Mucosa of descending colon (tissue), 3 donors: ENCODE measurements around the gene CCR5. TPM values are rescaled to one million over a fixed set of nuclear protein-coding genes. Genes with fewer than 3 reads are reported as not detected.
A peak's percentile ranks its signal among the peaks of the same experiment; 100 is the strongest.

Experiments used
- ATAC-seq: fragments of 200-7000 bp; cut with Tn5 transposase; one replicate; pipeline ENCODE4 v1.9.1; 2020; ENCODE audit warnings: mild to moderate bottlenecking, moderate library complexity
- DNase-seq, 3 donors: peaks; one replicate each; pipeline ENCODE4 v3.0.0-alpha.2; 2020
- H3K36me3 ChIP-seq: fragments of 200-600 bp; one replicate; pipeline ENCODE4 v1.8.0; 2021; ENCODE audit warnings: low read depth, mild to moderate bottlenecking
- H3K4me1 ChIP-seq: fragments of 200-600 bp; one replicate; pipeline ENCODE4 v1.8.0; 2021; ENCODE audit warnings: low read depth, mild to moderate bottlenecking
- H3K4me3 ChIP-seq: fragments of 200-600 bp; one replicate; pipeline ENCODE4 v1.8.0; 2021; ENCODE audit warnings: mild to moderate bottlenecking
- H3K9me3 ChIP-seq: fragments of 200-600 bp; one replicate; pipeline ENCODE4 v1.8.0; 2021; ENCODE audit warnings: mild to moderate bottlenecking
- CTCF ChIP-seq: fragments of 200-600 bp; IDR thresholded peaks from one replicate; pipeline ENCODE4 v1.8.0; 2022; ENCODE audit warnings: antibody characterized with exemption, mild to moderate bottlenecking
- intact Hi-C, 2 donors: fragments of 100-400 bp; cut with DNase I in 1 of 2; cut with micrococcal nuclease in 1 of 2; formaldehyde crosslinking; loops; one replicate each; pipeline versions ENCODE4 v1.11.0 to v1.11.1; 2022; cut with DNase I, micrococcal nuclease
- total RNA-seq, 3 donors: library from RNA; stranded (reverse); fragmentation: NEBNext Ultra II Directional in 2 of 3; extraction: Animal tissue kit (Norgen Biotek cat#: 25700) in 2 of 3; gene quantifications; one replicate each; pipeline versions ENCODE4 v1.2.1 to v1.2.4, GENCODE V29; 2021 to 2023
- donor health status: DM: no; HTN: no; CAD: no; lungs with moderate emphysema.
- donor health status: DM: no; HTN: no; CAD: no.
- donor health status: DM: no; HTN: yes; CAD: no.

CCR5 gene
- total RNA-seq, 3 donors from 2014 or later = 1.9 to 3.4 (median 2.4) TPM

DNA sequence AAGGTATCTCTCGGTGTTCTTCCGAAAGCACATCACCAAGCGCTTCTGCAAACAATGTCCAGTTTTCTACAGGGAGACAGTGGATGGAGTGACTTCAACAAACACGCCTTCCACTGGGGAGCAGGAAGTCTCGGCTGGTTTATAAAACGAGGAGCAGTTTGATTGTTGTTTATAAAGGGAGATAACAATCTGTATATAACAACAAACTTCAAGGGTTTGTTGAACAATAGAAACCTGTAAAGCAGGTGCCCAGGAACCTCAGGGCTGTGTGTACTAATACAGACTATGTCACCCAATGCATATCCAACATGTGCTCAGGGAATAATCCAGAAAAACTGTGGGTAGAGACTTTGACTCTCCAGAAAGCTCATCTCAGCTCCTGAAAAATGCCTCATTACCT, 12.3 kb upstream of the CCR5 start:
- no peaks in the 10 kb centered on the region for H3K9me3 ChIP-seq
- DNase-seq = no peak
- ATAC-seq = no peak
- H3K4me1 ChIP-seq = no peaks in the 10 kb centered on the region
- H3K36me3 ChIP-seq = no peaks in the 10 kb centered on the region
- no peak overlapping the region for H3K4me3 ChIP-seq
- intact Hi-C loops = no loop called here
- no peak for TF ChIP-seq CTCF

DNA sequence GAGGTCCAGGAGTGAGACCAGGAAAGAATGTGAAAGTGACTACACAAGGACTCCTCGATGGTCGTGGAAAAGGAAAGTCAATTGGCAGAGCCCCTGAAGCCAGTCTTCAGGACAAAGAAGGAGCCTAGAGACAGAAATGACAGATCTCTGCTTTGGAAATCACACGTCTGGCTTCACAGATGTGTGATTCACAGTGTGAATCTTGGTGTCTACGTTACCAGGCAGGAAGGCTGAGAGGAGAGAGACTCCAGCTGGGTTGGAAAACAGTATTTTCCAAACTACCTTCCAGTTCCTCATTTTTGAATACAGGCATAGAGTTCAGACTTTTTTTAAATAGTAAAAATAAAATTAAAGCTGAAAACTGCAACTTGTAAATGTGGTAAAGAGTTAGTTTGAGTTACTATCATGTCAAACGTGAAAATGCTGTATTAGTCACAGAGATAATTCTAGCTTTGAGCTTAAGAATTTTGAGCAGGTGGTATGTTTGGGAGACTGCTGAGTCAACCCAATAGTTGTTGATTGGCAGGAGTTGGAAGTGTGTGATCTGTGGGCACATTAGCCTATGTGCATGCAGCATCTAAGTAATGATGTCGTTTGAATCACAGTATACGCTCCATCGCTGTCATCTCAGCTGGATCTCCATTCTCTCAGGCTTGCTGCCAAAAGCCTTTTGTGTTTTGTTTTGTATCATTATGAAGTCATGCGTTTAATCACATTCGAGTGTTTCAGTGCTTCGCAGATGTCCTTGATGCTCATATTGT, 10.8 kb upstream of the CCR5 start:
- Histone ChIP-seq H3K36me3 (no peaks in the 10 kb centered on the region), H3K4me3 (no peak overlapping the region), H3K4me1 (no peaks in the 10 kb centered on the region), H3K9me3 (no peaks in the 10 kb centered on the region)
- no peak for DNase-seq
- no peak for TF ChIP-seq CTCF
- intact Hi-C loops = loop anchor here in 1 of 2 donors (10.0 kb wide), 1 partner anchor 85 kb away; no protein-coding TSS in a partner anchor
- no peak for ATAC-seq

- ATAC-seq = peak; percentile 33
- Histone ChIP-seq H3K9me3 (no peaks in the 10 kb centered on the region), H3K36me3 (no peaks in the 10 kb centered on the region), H3K4me1 (no peaks in the 10 kb centered on the region), H3K4me3 (no peak overlapping the region)
- peak in 1 of 3 donors; percentile 58 for DNase-seq
- TF ChIP-seq CTCF = no peak
- intact Hi-C loops = loop anchor here in 1 of 2 donors (10.0 kb wide), 1 partner anchor 86 kb away; no protein-coding TSS in a partner anchor
Observed at GRCh38 chr3:46360907-46361306, 9.8 kb upstream of the CCR5 start.

DNA sequence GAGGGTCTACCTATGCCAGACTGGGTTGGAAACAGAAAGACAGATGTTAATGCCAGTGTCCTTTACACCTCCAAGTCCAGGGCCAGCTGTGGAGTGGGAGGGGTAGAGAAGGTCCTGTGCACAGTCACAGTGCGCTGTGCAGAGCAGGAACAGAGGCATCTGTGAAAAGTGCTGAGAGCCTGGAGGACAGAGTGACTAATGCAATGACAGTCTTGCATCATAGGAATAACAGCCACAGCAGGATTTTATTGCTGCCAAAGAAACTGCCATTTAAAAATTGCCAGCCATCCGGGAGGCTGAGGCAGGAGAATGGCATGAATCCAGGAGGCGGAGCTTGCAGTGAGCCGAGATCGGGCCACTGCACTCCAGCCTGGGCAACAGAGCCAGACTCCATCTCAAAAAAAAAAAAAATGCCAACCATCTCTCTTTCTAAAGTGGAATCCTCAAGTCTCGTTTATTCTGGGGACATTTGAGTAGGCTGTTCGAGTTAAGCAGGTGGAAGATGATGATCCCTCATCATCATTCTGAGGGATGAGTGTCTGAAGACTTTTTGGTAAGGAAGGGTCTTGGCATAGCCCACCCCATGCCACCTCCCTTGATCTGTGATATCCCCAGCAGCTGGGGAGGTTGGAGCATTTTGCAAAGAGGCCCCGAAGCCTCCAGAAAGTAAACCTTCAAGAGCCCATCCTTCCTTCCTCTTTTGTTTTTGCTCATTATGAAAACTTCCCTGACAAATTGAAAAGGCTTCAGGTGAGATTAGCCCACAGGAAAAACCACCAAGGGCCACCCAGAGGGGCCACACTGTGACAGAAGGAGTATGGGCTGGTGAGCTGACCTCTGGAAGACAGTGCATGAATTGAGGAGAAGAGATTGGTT, 9.1 kb upstream of the CCR5 start:
- ATAC-seq = peak; percentile 87

More for the DNA sequence above, 9.1 kb upstream of the CCR5 start:
- Histone ChIP-seq H3K36me3 (no peaks in the 10 kb centered on the region), H3K4me3 (no peak overlapping the region), H3K4me1 (no peaks in the 10 kb centered on the region), H3K9me3 (no peaks in the 10 kb centered on the region)
- TF ChIP-seq CTCF = no peak
- intact Hi-C loops = loop anchor here in 1 of 2 donors (10.0 kb wide), 1 partner anchor 87 kb away; no protein-coding TSS in a partner anchor
- DNase-seq = peak in 1 of 3 donors; percentile 56
